Posterior vena cava (tissue), 2 donors: ENCODE measurements around the gene WSCD1. TPM values are rescaled to one million over a fixed set of nuclear protein-coding genes. Genes with fewer than 3 reads are reported as not detected.

Experiments
- DNase-seq: peaks from one replicate; pipeline ENCODE4 v3.0.0-alpha.2; 2020; ENCODE audit warnings: low spot score
- intact Hi-C, 2 donors: fragments of 100-400 bp; cut with DNase I; formaldehyde crosslinking; loops; one replicate each; pipeline versions ENCODE4 v1.14.1 to v1.14.2; 2022 to 2023
- total RNA-seq, 2 donors: library from RNA; stranded (reverse); fragmentation: NEBNext Ultra II Directional; extraction: Animal tissue kit (Norgen Biotek cat#: 25700); gene quantifications; one replicate each; pipeline ENCODE4 v1.2.1, GENCODE V29; 2021
- donor health status: DM: yes; HTN: yes; CAD: no.
- donor health status: DM: yes; HTN: yes; CAD: no.

WSCD1 gene
- total RNA-seq, 2 donors from 2014 or later = 4.2 to 6.0 TPM

GRCh38 chr17:6137716-6138502 lies 67.7 kb downstream of the WSCD1 start:
- DNase-seq = no peak
- intact Hi-C loops = no loop called here

- no peak for DNase-seq
- intact Hi-C loops = no loop called here
Measured at GRCh38 chr17:6138761-6139446, 68.7 kb downstream of the WSCD1 start.

- intact Hi-C loops = no loop called here
- DNase-seq = no peak
Measured at GRCh38 chr17:6139447-6139832, 69.3 kb downstream of the WSCD1 start.

- DNase-seq = no peak
- intact Hi-C loops = no loop called here
Measured at GRCh38 chr17:6140188-6140587, 70.0 kb downstream of the WSCD1 start.

GRCh38 chr17:6140728-6141330 lies 70.7 kb downstream of the WSCD1 start:
- no peak for DNase-seq
- intact Hi-C loops = no loop called here

GRCh38 chr17:6142701-6143100 lies 72.5 kb downstream of the WSCD1 start:
- intact Hi-C loops = no loop called here
- no peak for DNase-seq

- no peak for DNase-seq
- intact Hi-C loops = no loop called here
Measured at GRCh38 chr17:6145946-6146345, 75.8 kb downstream of the WSCD1 start.

GRCh38 chr17:6147042-6147441 lies 76.9 kb downstream of the WSCD1 start:
- no peak for DNase-seq
- intact Hi-C loops = no loop called here

- DNase-seq = no peak
- intact Hi-C loops = no loop called here
Measured at GRCh38 chr17:6153375-6153774, 83.2 kb downstream of the WSCD1 start.

GRCh38 chr17:6157716-6158115 lies 87.5 kb downstream of the WSCD1 start:
- DNase-seq = no peak
- intact Hi-C loops = no loop called here

- intact Hi-C loops = no loop called here
- DNase-seq = no peak
Measured at GRCh38 chr17:6159541-6160231, 89.5 kb downstream of the WSCD1 start.

- DNase-seq = no peak
- intact Hi-C loops = no loop called here
Measured at GRCh38 chr17:6160232-6160555, 90.0 kb downstream of the WSCD1 start.

GRCh38 chr17:6160911-6161855 lies 91.0 kb downstream of the WSCD1 start:
- intact Hi-C loops = no loop called here
- no peak for DNase-seq

- no peak for DNase-seq
- intact Hi-C loops = no loop called here
Measured at GRCh38 chr17:6162216-6162615, 92.0 kb downstream of the WSCD1 start.

- intact Hi-C loops = no loop called here
- DNase-seq = no peak
Measured at GRCh38 chr17:6162892-6163291, 92.7 kb downstream of the WSCD1 start.

- DNase-seq = no peak
- intact Hi-C loops = no loop called here
Measured at GRCh38 chr17:6163612-6164333, 93.6 kb downstream of the WSCD1 start.

- DNase-seq = no peak
- intact Hi-C loops = no loop called here
Measured at GRCh38 chr17:6164996-6165395, 94.8 kb downstream of the WSCD1 start.

GRCh38 chr17:6165806-6166205 lies 95.6 kb downstream of the WSCD1 start:
- DNase-seq = no peak
- intact Hi-C loops = no loop called here
